Astrocyte of the spinal cord (primary cell): ENCODE results near the gene ALDH1A1.

Source experiments
- DNase-seq: peaks from one replicate; pipeline ENCODE4 v3.0.0; 2011; ENCODE audit warnings: low read depth, low spot score
- H3K4me3 ChIP-seq: 2 replicates; pipeline ENCODE4 v1.5.1; 2011; ENCODE audit warnings: low read depth, mild to moderate bottlenecking, low read length, moderate library complexity
- CTCF ChIP-seq: IDR thresholded peaks from 2 replicates; pipeline ENCODE4 v1.5.1; 2012; ENCODE audit warnings: low read depth, mild to moderate bottlenecking, low read length, inconsistent platforms
- in situ Hi-C: cut with HindIII; loops from 2 replicates; pipeline ENCODE4 v1.10.0; 2017; ENCODE audit warnings: low sequenced_read_pairs

Gene ALDH1A1

GRCh38 chr9:72984226-72984947 is 31.5 kb upstream of the ALDH1A1 start:
- DNase-seq, result no peak
- TF ChIP-seq CTCF, result no peak
- no peak overlapping the region for H3K4me3 ChIP-seq
- in situ Hi-C loops, result no loop called here

- in situ Hi-C loops, result no loop called here
- no peak for DNase-seq
- H3K4me3 ChIP-seq, result no peak overlapping the region
- TF ChIP-seq CTCF, result no peak
Observed at GRCh38 chr9:72983512-72984225, 30.8 kb upstream of the ALDH1A1 start.

DNA sequence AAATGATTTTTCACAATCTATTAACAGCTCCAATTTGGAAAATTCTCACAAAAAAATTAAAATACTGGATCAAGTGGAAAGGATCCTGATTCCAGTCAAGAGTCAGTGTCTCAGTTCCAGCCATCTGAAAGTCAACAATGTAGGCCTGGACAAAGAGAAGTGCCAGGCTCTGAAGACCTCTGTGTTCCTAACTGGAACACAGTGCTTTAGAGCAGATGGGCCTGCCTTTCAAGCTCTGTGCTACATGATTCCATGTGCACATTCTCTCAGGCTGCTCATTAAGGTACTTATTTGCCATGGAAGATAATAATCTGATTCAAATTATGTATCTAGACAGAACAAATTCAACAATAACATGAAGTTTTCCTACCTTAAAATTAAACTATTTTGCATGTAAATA is 30.2 kb upstream of the ALDH1A1 start:
- no peak for TF ChIP-seq CTCF
- DNase-seq, result no peak
- in situ Hi-C loops, result no loop called here
- H3K4me3 ChIP-seq, result no peak overlapping the region

DNA sequence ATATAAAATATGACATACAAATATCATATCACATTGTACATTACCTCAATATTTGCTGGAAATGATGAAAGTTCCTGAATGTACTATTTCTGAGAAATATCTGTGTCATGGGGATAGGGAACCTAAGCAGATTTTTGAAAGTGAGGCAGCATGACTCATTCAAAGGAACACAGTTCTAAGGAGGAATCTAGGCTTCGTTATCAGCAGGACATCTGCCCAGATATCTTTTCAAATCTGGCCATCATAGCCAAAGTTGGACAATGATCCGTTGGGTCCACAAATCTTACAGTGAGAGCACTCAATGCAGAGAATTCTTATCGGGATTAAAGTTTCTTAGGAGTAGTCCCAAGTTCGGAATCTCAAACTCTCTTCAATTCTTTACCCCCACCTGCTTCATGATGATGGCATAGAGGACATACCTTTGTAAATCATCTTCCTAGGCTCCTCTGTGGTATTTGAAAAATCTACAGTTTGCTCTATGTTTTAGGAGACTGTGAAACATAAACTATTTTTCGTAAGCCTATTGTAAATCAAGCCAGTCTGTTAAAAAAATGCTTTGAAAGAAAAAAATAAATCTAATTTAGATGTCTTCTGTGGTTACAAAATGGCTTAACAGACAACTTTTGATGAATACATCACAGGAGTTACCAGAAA is 29.4 kb upstream of the ALDH1A1 start:
- H3K4me3 ChIP-seq, result no peak overlapping the region
- no peak for TF ChIP-seq CTCF
- DNase-seq, result no peak
- in situ Hi-C loops, result no loop called here

DNA sequence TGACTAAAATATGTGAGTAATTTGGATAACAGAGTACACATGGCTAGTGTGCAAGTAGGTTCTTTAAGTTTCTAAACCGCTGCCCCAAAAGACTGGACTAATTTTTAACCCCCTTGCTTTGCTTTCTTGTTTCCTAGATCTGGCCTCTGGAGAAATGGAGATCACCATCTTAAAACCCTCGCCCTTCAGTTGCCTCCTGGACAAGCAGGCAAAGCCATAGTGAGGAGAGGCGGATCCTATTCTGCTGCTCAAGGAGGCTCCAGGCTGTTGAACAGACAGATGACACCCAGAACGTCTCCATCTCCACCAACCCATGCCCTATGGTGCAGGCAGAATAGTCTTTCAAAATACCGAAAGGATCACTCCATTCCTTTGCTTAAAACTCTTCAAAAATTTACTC is 28.6 kb upstream of the ALDH1A1 start:
- in situ Hi-C loops, result no loop called here
- TF ChIP-seq CTCF, result no peak
- DNase-seq, result no peak
- H3K4me3 ChIP-seq, result no peak overlapping the region

GRCh38 chr9:72980600-72981265 is 27.9 kb upstream of the ALDH1A1 start:
- TF ChIP-seq CTCF, result no peak
- no peak overlapping the region for H3K4me3 ChIP-seq
- in situ Hi-C loops, result no loop called here
- DNase-seq, result no peak
